Measurements from ENCODE around the gene VCPKMT. TPM values are rescaled to one million over a fixed set of nuclear protein-coding genes. Genes with fewer than 3 reads are reported as not detected.

VCPKMT gene
- total RNA-seq, 1 donor from 2014 or later, result 13.9 TPM

DNA sequence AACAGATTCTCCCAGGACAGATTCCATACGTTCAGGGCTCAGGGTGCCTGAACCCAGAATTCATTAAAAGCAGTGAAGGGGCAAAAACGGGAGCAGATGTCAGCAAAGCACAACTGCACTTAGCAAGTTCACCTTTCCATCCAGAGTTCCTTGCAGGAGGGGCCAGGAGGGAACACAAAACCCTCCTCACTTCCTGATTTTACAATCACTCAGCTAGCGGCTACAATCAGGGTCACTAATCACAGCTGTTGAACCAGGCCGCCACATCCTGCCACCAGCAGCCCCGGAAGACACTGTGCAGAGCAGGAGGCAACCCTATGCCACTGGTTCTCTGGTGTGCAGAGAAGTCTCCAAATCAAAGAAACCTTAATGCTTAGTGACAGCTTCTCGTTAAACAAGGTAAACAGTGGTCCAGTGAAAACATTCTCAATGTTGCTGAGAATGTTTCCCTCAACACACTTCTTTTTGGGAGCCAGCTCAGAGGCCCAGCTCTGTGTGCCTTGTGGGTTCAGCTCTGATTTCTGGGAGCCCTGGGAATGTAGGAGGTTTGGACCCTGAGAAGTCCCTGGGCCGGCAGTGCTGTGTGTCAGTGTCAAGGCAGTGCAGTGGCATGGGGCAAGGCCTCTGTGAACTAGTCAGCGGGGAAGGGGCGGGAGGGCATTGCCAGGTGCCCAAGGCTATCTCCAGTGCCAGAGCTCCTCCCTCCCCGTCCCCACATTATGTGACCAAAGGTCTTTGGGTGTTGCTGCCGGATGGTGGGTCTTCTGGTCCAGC is 54.5 kb downstream of the VCPKMT start:
- no peaks in the 10 kb centered on the region for H3K9me3 Mint-ChIP-seq
- H3K4me3 Mint-ChIP-seq, result peak overlapping the region; percentile 21
- peaks cover 3% of the 10 kb centered on the region for H3K36me3 Mint-ChIP-seq
- no peak for DNase-seq (ENCODE audit: extremely low spot score, unreplicated experiment)
- TF ChIP-seq, protein P1, sequence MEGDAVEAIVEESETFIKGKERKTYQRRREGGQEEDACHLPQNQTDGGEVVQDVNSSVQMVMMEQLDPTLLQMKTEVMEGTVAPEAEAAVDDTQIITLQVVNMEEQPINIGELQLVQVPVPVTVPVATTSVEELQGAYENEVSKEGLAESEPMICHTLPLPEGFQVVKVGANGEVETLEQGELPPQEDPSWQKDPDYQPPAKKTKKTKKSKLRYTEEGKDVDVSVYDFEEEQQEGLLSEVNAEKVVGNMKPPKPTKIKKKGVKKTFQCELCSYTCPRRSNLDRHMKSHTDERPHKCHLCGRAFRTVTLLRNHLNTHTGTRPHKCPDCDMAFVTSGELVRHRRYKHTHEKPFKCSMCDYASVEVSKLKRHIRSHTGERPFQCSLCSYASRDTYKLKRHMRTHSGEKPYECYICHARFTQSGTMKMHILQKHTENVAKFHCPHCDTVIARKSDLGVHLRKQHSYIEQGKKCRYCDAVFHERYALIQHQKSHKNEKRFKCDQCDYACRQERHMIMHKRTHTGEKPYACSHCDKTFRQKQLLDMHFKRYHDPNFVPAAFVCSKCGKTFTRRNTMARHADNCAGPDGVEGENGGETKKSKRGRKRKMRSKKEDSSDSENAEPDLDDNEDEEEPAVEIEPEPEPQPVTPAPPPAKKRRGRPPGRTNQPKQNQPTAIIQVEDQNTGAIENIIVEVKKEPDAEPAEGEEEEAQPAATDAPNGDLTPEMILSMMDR (conservative IDR thresholded peaks at IDR 0.05), result no peak
- H3K4me1 Mint-ChIP-seq (ENCODE audit: unreplicated experiment), result peaks cover 33% of the 10 kb centered on the region
- no peaks in the 10 kb centered on the region for H3K27me3 Mint-ChIP-seq
- peak overlapping the region; percentile 92 for H3K27ac Mint-ChIP-seq

DNA sequence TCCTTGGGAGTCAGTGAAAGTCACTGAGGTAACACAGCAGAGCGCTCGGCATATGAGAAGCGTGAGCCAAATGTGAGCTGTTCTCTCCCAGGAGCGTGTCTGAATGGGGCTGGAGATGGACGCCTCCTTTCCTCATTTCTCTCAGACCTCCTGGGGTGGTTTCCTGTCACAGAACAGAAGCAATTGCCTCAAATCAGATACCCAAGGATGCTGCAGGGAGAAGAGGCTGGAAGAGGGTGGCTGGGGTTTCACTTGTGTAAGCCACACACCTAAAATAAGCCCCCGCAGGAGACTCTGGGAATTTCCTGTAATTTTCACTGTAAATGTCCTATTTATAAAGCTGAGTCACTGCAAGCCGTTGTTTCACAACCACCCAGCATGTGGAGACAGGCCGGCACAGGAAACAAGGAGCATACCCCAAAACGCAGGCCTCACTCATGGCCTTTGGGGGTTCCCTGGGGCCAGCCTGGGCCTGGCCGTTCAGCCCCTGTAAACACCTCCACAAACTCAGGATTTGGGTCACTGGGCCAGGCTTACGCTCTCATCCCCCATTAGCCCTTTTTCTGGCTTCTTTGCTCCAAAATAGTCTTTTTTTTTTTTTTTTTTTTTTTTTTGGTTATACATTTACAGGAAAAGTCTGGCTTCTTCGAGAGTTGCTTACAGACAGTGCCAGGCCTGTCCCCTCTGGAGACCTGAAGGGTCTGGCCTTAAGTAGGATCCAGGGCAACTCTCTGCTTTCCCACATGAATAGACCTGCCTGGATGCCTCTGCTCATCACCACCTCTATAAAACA is 55.3 kb downstream of the VCPKMT start:
- H3K27ac Mint-ChIP-seq, result peak overlapping the region; percentile 92
- DNase-seq (ENCODE audit: extremely low spot score, unreplicated experiment), result no peak
- H3K4me3 Mint-ChIP-seq, result peak overlapping the region; percentile 27

DNA sequence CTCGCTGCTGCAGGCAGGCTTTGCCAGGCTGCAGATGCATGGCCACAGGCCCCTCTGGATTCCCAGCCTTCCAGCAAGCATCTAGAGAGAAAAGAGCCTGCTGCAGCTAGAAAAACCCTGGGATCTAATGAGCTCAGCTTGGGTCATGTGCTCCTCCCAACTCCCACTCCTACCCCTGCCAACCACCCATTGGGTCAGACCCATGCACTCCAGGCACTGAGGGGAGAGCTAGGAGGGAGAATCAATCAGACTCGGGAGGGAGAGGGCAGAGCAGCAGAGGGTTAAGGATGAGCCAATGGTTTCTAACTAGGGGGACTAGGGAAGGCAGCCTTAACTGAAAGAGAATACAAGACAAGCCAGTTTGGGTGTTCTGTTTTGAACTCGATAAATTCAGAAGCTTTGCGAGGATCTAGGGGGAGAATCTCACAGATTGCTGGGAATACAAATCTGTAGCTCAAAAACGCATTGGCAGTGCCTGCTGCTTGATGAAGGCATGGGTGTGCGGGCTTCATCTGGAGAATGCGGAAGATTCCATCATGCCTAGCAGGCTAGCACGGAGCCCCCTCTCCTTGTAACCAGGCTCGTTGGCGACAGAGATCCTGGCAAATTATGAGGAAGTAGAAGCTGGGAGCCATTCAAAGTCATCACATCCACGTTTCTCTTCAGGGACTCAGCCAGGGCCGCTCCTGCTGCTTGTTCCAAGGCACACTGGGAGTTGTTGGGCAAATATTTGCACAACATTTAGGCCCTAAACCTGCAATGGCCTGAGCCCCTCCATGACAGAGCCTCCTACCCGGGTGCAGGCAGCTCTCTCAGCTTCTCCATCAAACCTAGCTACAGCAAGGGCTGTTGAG is 56.4 kb downstream of the VCPKMT start:
- H3K9me3 Mint-ChIP-seq, result no peaks in the 10 kb centered on the region
- no peak overlapping the region for H3K4me3 Mint-ChIP-seq

More for the DNA sequence above, 55.3 kb downstream of the VCPKMT start:
- TF ChIP-seq, protein P1 (conservative IDR thresholded peaks at IDR 0.05), result peak; percentile 46
- Mint-ChIP-seq H3K4me1 (ENCODE audit: unreplicated experiment) (peaks cover 39% of the 10 kb centered on the region), H3K27me3 (no peaks in the 10 kb centered on the region), H3K36me3 (peaks cover 3% of the 10 kb centered on the region), H3K9me3 (no peaks in the 10 kb centered on the region)

More for the DNA sequence above, 56.4 kb downstream of the VCPKMT start:
- no peaks in the 10 kb centered on the region for H3K27me3 Mint-ChIP-seq
- TF ChIP-seq, protein P1 (conservative IDR thresholded peaks at IDR 0.05), result no peak
- peak overlapping the region; percentile 92 for H3K27ac Mint-ChIP-seq
- H3K36me3 Mint-ChIP-seq, result peaks cover 3% of the 10 kb centered on the region
- H3K4me1 Mint-ChIP-seq (ENCODE audit: unreplicated experiment), result peaks cover 40% of the 10 kb centered on the region
- DNase-seq (ENCODE audit: extremely low spot score, unreplicated experiment), result no peak

Other genes starting within 250 kb of the VCPKMT start
- 86.4 and 184 TPM in 2 replicates for gene ARF6, start 223.5 kb downstream of the VCPKMT start, total RNA-seq (ENCODE audit: low replicate concordance)
- 28.9 and 34.6 TPM in 2 replicates for gene SOS2, start 115.0 kb upstream of the VCPKMT start, total RNA-seq (ENCODE audit: low replicate concordance)
- 10.8 and 13.3 TPM in 2 replicates for gene L2HGDH, start 195.7 kb upstream of the VCPKMT start, total RNA-seq (ENCODE audit: low replicate concordance)
- 13.9 and 15.6 TPM in 2 replicates for gene DMAC2L, start 195.8 kb upstream of the VCPKMT start, total RNA-seq (ENCODE audit: low replicate concordance)

Data from type B pancreatic cell (in vitro differentiated cells).